T47D (cell line): Measurements from ENCODE around the gene DIP2C.
"Not testable (repeated sequence)": the region's sequence is repeated elsewhere in the genome, so short reads cannot be mapped to it uniquely, and the experiment has no call there.

ENCODE experiments used
- DNase-seq, 2 experiments: peaks; one replicate each; pipeline versions ENCODE4 v3.0.0 to v3.0.0-alpha.2; 2011 to 2012; ENCODE audit warnings: low read depth in 1 of 2, low spot score in 1 of 2
- JUND ChIP-seq: IDR thresholded peaks from 2 replicates; pipeline ENCODE4 v1.6.1; 2012; ENCODE audit warnings: low read depth
- in situ Hi-C: cut with HindIII; loops from 2 replicates; pipeline ENCODE4 v1.10.0; 2016; ENCODE audit warnings: low sequenced_read_pairs, low pct_unique_long_range_greater_than_20kb

The DIP2C gene

GRCh38 chr10:620417-620816, 69.1 kb downstream of the DIP2C start:
- in situ Hi-C loops, result no loop called here
- no peak for DNase-seq
- no peak for TF ChIP-seq JUND

- in situ Hi-C loops, result no loop called here
- no peak for DNase-seq
- TF ChIP-seq JUND, result no peak
These were observed 69.8 kb downstream of the DIP2C start for GRCh38 chr10:619710-620109.

GRCh38 chr10:618229-618989, 71.1 kb downstream of the DIP2C start:
- DNase-seq, result no peak
- no peak for TF ChIP-seq JUND
- in situ Hi-C loops, result no loop called here

- in situ Hi-C loops, result no loop called here
- no peak for TF ChIP-seq JUND
- no peak for DNase-seq
These were observed 72.0 kb downstream of the DIP2C start for GRCh38 chr10:617471-617870.

- in situ Hi-C loops, result no loop called here
- no peak for DNase-seq
- no peak for TF ChIP-seq JUND
These were observed 73.8 kb downstream of the DIP2C start for GRCh38 chr10:615583-616152.

GRCh38 chr10:614790-615582, 74.5 kb downstream of the DIP2C start:
- in situ Hi-C loops, result no loop called here
- TF ChIP-seq JUND, result no peak
- DNase-seq, result no peak

- no peak for DNase-seq
- TF ChIP-seq JUND, result no peak
- in situ Hi-C loops, result no loop called here
These were observed 75.2 kb downstream of the DIP2C start for GRCh38 chr10:614139-614711.

GRCh38 chr10:613271-614138, 76.0 kb downstream of the DIP2C start:
- peak; percentile 88 to 99 for DNase-seq
- in situ Hi-C loops, result no loop called here
- TF ChIP-seq JUND, result no peak

GRCh38 chr10:612696-613095, 76.8 kb downstream of the DIP2C start:
- in situ Hi-C loops, result no loop called here

GRCh38 chr10:610642-611305, 78.7 kb downstream of the DIP2C start:
- DNase-seq, in situ Hi-C loops: not testable (repeated sequence)

More at GRCh38 chr10:612696-613095, 76.8 kb downstream of the DIP2C start:
- TF ChIP-seq JUND, result no peak
- peak in 1 of 2 experiments; percentile 83 for DNase-seq

- in situ Hi-C loops, result no loop called here
- peak in 1 of 2 experiments; percentile 48 for DNase-seq
- no peak for TF ChIP-seq JUND
These were observed 79.5 kb downstream of the DIP2C start for GRCh38 chr10:609868-610545.

GRCh38 chr10:609262-609658, 80.2 kb downstream of the DIP2C start:
- DNase-seq, result no peak
- TF ChIP-seq JUND, result no peak
- in situ Hi-C loops, result no loop called here
